GM12878 (cell line): Measurements from ENCODE around the gene NCR2.

ENCODE experiments used
- ATF7 ChIP-seq: fragments of 450-650 bp; IDR thresholded peaks from 2 replicates; pipeline ENCODE4 v1.6.1; 2016; ENCODE audit warnings: low read depth, mild to moderate bottlenecking
- EP300 ChIP-seq, 2 experiments: fragments of 150-350 bp in 1 of 2; IDR thresholded peaks; 2 replicates each; pipeline ENCODE4 v1.6.1; 2011 to 2012; ENCODE audit warnings: low read depth in 2 of 2, low read length in 2 of 2, borderline replicate concordance in 1 of 2, improper control_type of control experiment in 1 of 2, inconsistent platforms in 1 of 2; ENCODE audit not compliant: control insufficient read depth in 1 of 2
- JUNB ChIP-seq: IDR thresholded peaks from 2 replicates; pipeline ENCODE4 v1.6.1; 2016; ENCODE audit warnings: antibody characterized with exemption, mild to moderate bottlenecking
- POLR2AphosphoS5 ChIP-seq: IDR thresholded peaks from 2 replicates; pipeline ENCODE4 v1.6.1; 2011; ENCODE audit warnings: mild to moderate bottlenecking, low read length, inconsistent platforms
- SMAD1 ChIP-seq: fragments of 450-650 bp; IDR thresholded peaks from 2 replicates; pipeline ENCODE4 v1.6.1; 2018; ENCODE audit warnings: mild to moderate bottlenecking, low read depth; ENCODE audit not compliant: partially characterized antibody

DNA sequence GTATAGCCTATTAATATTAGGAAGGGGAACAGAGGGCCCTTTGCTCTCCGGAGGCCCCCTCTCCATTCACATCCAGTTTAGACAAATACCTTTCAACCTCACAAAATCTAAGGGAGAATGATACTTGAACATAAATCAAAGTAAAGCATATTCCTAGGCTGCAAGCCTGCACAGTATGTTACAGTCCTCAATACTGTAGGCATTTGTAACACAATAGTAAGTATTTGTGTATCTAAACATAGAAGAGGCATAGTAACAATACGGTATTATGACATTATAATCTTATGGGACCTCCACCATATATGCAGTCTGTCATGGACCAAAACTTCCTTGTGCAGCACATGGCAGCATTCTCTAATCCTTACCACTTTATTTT, 46.7 kb upstream of the NCR2 start:
- TF ChIP-seq EP300 (IDR thresholded peaks at IDR 0.05; ENCODE audit: borderline replicate concordance in 1 of 2, control insufficient read depth in 1 of 2, low read depth in 2 of 2, low read length in 2 of 2), result no peak
- TF ChIP-seq POLR2AphosphoS5, result no peak
- no peak for TF ChIP-seq SMAD1
- TF ChIP-seq ATF7, result no peak
- TF ChIP-seq JUNB, result no peak
